Mucosa of rectum (tissue), 2 donors: ENCODE measurements around the gene TRIM24.

Experiments
- H3K27ac ChIP-seq, 2 donors: one replicate each; pipeline ENCODE4 v1.7.0; 2013; ENCODE audit warnings: inconsistent platforms in 2 of 2, low read depth in 2 of 2, low read length in 2 of 2
- H3K27me3 ChIP-seq, 2 donors: one replicate each; pipeline ENCODE4 v1.7.0; 2013; ENCODE audit warnings: low read length in 2 of 2; ENCODE audit not compliant: control insufficient read depth in 2 of 2, insufficient read depth in 2 of 2
- H3K36me3 ChIP-seq, 2 donors: one replicate each; pipeline ENCODE4 v1.7.0; 2013; ENCODE audit warnings: low read length in 2 of 2; ENCODE audit not compliant: control insufficient read depth in 2 of 2, insufficient read depth in 2 of 2
- H3K4me1 ChIP-seq, 2 donors: one replicate each; pipeline ENCODE4 v1.7.0; 2013; ENCODE audit warnings: low read length in 2 of 2, mild to moderate bottlenecking in 1 of 2; ENCODE audit not compliant: control insufficient read depth in 2 of 2, insufficient read depth in 2 of 2
- H3K4me3 ChIP-seq, 2 donors: one replicate each; pipeline ENCODE4 v1.7.0; 2013; ENCODE audit warnings: low read length in 2 of 2
- H3K9ac ChIP-seq, 2 donors: one replicate each; pipeline ENCODE4 v1.7.0; 2013; ENCODE audit warnings: low read length in 2 of 2, low read depth in 1 of 2, mild to moderate bottlenecking in 1 of 2
- H3K9me3 ChIP-seq, 2 donors: one replicate each; pipeline ENCODE4 v1.7.0; 2013; ENCODE audit warnings: low read length in 2 of 2; ENCODE audit not compliant: control insufficient read depth in 2 of 2
- donor health status: healthy.
- donor health status: Normal muscosa, but diverticular disease.

TRIM24 gene

DNA sequence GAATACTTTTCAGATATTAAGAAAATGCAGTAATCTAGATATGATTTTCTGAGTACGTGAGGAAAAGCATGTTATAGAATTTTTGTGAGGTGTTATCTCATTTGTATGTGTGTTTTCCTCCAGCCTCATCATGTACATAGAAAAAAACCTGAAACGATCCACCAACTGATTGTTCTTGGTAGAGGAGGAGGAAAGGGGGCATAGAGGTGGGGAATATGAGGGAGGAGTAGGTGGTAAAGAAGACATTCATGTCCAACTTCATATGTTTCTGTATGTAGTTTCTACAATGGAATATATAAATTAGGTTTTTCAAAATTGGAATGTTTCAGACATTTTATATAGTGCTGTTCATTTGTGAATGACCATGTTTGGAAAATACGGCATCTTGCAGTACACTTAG lies 109.4 kb downstream of the TRIM24 start:
- Histone ChIP-seq H3K9me3 (peaks cover 11 to 20% of the 10 kb centered on the region in 2 donors), H3K4me1 (no peaks in the 10 kb centered on the region), H3K36me3 (peaks cover 51 to 58% of the 10 kb centered on the region in 2 donors), H3K27ac (no peak overlapping the region), H3K4me3 (no peak overlapping the region), H3K9ac (no peak overlapping the region), H3K27me3 (no peaks in the 10 kb centered on the region)

DNA sequence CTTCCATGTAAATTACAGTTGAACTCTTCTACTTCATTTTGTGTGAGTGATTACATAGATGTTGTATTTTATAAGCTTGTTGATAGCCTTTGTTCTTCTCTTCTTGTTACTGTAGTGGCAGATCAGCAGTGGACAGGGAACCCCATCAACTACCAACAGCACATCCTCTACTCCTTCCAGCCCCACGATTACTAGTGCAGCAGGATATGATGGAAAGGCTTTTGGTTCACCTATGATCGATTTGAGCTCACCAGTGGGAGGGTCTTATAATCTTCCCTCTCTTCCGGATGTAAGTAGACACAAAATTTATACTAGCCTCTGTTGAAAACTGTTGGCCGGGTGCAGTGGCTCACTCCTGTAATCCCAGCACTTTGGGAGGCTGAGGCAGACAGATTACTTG lies 110.7 kb downstream of the TRIM24 start:
- Histone ChIP-seq H3K9ac (no peak overlapping the region), H3K4me1 (no peaks in the 10 kb centered on the region), H3K4me3 (no peak overlapping the region), H3K9me3 (peaks cover 3 to 8% of the 10 kb centered on the region in 2 donors), H3K27me3 (no peaks in the 10 kb centered on the region), H3K27ac (no peak overlapping the region), H3K36me3 (peaks cover 42 to 45% of the 10 kb centered on the region in 2 donors)

DNA sequence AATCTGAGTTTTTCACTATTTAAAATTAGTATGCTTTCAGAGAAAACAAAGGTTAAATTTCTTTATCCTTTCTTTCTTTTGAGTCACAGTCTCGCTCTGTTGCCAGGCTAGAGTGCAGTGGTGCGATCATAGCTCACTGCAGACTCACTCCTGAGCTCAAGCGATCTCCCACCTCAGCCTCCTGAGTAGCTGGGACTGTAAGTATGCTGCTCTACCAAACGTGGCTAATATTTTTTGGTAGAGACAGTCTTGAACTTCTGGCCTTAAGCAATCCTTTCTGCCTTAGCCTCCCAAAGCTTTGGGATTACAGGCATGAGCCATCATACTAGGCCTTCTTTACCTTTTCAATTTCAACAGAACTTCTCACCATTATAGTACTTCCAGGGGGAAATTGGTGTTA lies 113.7 kb downstream of the TRIM24 start:
- Histone ChIP-seq H3K36me3 (peaks cover 32 to 35% of the 10 kb centered on the region in 2 donors), H3K4me3 (no peak overlapping the region), H3K4me1 (no peaks in the 10 kb centered on the region)

DNA sequence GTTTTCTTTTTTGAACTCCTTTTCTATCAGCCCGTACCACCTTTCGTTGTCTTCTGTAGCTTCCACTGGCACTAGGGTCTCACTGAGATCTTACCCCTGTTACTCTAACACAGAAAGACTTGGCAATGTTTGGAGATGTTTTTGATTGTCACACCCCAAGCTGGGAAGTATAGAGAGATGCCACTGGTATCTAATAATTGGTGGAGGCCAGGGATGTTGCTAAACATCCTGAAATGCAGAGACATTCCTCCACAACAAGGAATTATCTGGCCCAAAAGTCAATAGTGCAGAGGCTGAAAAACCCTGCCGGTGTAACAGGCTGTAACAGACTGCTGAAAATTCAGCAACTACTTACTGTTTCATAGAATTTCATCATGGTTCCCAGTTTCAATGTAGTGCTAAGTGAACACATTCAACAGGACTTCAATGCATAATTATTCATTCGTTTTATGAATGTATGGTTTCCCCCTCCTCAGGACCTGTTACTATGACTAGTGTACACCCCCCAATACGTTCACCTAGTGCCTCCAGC lies 115.9 kb downstream of the TRIM24 start:
- no peaks in the 10 kb centered on the region for H3K4me1 ChIP-seq
- no peaks in the 10 kb centered on the region for H3K27me3 ChIP-seq
- no peak overlapping the region for H3K9ac ChIP-seq
- no peak overlapping the region for H3K27ac ChIP-seq
- peaks cover 34 to 35% of the 10 kb centered on the region in 2 donors for H3K36me3 ChIP-seq
- H3K4me3 ChIP-seq = no peak overlapping the region
- H3K9me3 ChIP-seq = no peaks in the 10 kb centered on the region

More for the DNA sequence above, 113.7 kb downstream of the TRIM24 start:
- Histone ChIP-seq H3K27me3 (no peaks in the 10 kb centered on the region), H3K27ac (no peak overlapping the region), H3K9me3 (no peaks in the 10 kb centered on the region), H3K9ac (no peak overlapping the region)

DNA sequence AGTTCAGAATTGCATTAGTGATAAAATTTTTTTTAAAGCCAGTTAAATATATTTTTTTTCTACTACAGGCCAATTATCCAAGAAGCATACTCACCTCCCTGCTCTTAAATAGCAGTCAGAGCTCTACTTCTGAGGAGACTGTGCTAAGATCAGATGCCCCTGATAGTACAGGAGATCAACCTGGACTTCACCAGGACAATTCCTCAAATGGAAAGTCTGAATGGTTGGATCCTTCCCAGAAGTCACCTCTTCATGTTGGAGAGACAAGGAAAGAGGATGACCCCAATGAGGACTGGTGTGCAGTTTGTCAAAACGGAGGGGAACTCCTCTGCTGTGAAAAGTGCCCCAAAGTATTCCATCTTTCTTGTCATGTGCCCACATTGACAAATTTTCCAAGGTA lies 119.1 kb downstream of the TRIM24 start:
- no peaks in the 10 kb centered on the region for H3K27me3 ChIP-seq
- H3K9ac ChIP-seq = no peak overlapping the region
- H3K27ac ChIP-seq = no peak overlapping the region
- H3K4me1 ChIP-seq = no peaks in the 10 kb centered on the region
- no peak overlapping the region for H3K4me3 ChIP-seq
- no peaks in the 10 kb centered on the region for H3K9me3 ChIP-seq
- H3K36me3 ChIP-seq = peaks cover 31 to 33% of the 10 kb centered on the region in 2 donors

DNA sequence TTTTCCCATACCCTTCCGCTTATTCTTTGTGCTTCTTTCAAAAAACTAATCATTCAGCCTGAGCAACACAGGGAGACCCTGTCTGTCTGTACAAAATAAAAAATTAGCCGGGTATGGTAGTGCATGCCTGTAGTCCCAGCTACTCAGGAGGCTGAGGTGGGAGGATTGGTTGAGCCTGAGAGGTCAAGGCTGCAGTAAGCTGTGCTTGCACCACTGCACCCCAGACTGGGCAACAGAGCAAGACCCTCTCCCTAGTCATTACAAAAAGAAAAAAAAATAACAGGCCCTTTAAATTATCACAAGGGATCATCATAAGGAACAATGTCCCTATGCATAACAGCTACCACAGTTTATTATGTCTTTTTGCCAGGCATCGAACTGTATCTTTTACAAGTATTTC lies 119.6 kb downstream of the TRIM24 start:
- Histone ChIP-seq H3K4me3 (no peak overlapping the region), H3K9me3 (no peaks in the 10 kb centered on the region), H3K4me1 (no peaks in the 10 kb centered on the region), H3K36me3 (peaks cover 31 to 33% of the 10 kb centered on the region in 2 donors), H3K27me3 (no peaks in the 10 kb centered on the region), H3K9ac (no peak overlapping the region), H3K27ac (no peak overlapping the region)

DNA sequence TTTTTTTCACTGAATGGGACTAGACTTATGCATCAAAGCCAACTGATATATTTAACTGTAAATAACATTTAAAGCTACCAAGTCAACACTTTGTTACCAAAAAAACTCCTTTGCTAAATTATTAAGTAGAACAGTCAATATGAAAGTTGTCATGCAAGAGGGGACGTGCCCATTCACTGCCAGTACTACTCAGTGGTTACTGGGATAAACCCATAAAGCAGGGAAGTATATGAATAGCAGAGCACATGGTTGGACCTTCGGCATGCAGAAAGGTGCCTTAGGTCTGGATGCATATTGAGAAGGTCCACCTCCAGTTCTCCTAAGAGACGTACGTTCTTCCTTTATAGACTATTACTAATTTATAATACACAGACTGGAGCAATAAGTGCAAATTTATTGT lies 121.0 kb downstream of the TRIM24 start:
- peaks cover 34 to 36% of the 10 kb centered on the region in 2 donors for H3K36me3 ChIP-seq

DNA sequence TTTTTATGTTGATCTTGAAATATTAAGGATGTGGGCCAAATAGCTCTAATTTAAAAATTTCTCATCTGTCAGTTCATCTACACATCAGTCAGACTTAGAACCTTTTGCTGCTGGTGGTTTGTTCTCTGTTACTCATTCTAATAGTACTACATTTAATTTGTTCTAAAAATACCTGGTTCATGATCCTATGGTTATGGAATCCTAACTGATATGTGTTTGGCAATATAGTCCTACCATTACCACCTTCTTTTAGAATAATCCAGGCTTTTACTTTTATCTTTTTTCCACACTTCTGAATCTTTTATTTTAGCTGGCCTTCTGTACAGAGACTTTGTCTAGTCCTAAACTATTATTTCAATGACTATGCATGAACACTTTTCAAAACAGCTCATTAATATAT lies 124.2 kb downstream of the TRIM24 start:
- Histone ChIP-seq H3K27me3 (no peaks in the 10 kb centered on the region), H3K4me1 (no peaks in the 10 kb centered on the region), H3K9me3 (no peaks in the 10 kb centered on the region), H3K9ac (no peak overlapping the region), H3K36me3 (peaks cover 27 to 32% of the 10 kb centered on the region in 2 donors), H3K4me3 (no peak overlapping the region), H3K27ac (no peak overlapping the region)

More for the DNA sequence above, 121.0 kb downstream of the TRIM24 start:
- no peaks in the 10 kb centered on the region for H3K4me1 ChIP-seq
- no peak overlapping the region for H3K9ac ChIP-seq
- H3K27me3 ChIP-seq = no peaks in the 10 kb centered on the region
- no peak overlapping the region for H3K4me3 ChIP-seq
- no peaks in the 10 kb centered on the region for H3K9me3 ChIP-seq
- H3K27ac ChIP-seq = no peak overlapping the region

DNA sequence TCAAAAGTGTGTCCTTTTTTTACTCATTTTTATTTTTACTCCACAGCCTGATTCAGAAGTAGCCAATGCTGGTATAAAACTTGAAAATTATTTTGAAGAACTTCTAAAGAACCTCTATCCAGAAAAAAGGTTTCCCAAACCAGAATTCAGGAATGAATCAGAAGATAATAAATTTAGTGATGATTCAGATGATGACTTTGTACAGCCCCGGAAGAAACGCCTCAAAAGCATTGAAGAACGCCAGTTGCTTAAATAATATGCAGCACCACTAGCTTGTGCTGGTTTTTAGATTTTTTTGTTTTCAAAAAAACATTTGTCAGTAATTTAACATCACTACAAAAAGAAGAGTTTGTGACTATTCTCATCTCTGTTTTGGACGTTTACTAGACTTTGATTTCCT lies 124.6 kb downstream of the TRIM24 start:
- no peak overlapping the region for H3K27ac ChIP-seq
- no peaks in the 10 kb centered on the region for H3K4me1 ChIP-seq
- H3K9me3 ChIP-seq = no peaks in the 10 kb centered on the region
- H3K9ac ChIP-seq = no peak overlapping the region
- H3K36me3 ChIP-seq = peaks cover 23 to 28% of the 10 kb centered on the region in 2 donors
- no peaks in the 10 kb centered on the region for H3K27me3 ChIP-seq
- H3K4me3 ChIP-seq = no peak overlapping the region

DNA sequence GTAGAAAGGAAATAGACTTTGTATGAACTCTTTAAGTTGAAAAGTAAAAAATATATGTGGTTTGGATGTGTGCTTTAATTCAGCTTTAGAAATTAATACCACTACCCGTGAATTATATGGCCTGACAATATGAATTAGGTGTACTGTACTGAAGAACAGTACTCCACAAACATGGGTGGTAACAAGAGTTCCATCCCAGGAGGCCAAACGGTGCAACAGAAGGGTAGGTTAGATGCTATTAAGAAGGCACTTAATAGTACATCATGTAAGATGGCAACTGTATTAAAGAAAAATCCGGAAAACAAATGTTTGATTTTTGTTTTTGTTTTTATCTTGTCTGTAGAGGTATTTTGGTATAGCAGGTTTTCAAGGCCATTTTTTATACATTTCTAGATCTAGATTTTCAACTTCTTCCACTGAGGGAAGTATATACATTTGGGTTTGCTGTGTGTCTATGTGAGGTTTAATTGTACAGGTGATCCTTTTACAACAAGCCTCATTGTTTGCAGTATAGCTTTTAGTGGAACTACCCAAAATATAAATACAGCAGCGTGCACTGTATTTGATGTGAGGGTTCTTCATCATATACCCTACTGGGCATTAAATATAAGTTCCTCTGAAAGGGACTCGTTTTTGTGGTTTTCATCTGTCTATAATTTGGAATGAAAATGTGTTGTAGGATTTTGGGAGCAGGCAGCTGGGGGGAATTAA lies 125.4 kb downstream of the TRIM24 start:
- Histone ChIP-seq H3K36me3 (peaks cover 17 to 24% of the 10 kb centered on the region in 2 donors), H3K27ac (no peak overlapping the region), H3K9ac (no peak overlapping the region), H3K4me1 (no peaks in the 10 kb centered on the region), H3K4me3 (no peak overlapping the region), H3K9me3 (no peaks in the 10 kb centered on the region), H3K27me3 (no peaks in the 10 kb centered on the region)
